IgD-negative memory B cell (primary cell): ENCODE measurements around the gene CST3. TPM values are rescaled to one million over a fixed set of nuclear protein-coding genes. Genes with fewer than 3 reads are reported as not detected.

Experiments
- H3K27ac Mint-ChIP-seq, 3 donors: one replicate each; pipeline ENCODE4 v1.8.0; 2020 to 2022; ENCODE audit warnings: mild to moderate bottlenecking in 3 of 3, mixed read lengths in 3 of 3, moderate library complexity in 1 of 3
- H3K27me3 Mint-ChIP-seq: one replicate; pipeline ENCODE4 v1.8.0; 2021; ENCODE audit warnings: mixed read lengths
- H3K36me3 Mint-ChIP-seq: one replicate; pipeline ENCODE4 v1.8.0; 2020; ENCODE audit warnings: mild to moderate bottlenecking, mixed read lengths
- H3K4me1 Mint-ChIP-seq, 3 donors: one replicate each; pipeline ENCODE4 v1.8.0; 2020 to 2022; ENCODE audit warnings: mixed read lengths in 3 of 3, mild to moderate bottlenecking in 1 of 3
- H3K4me3 Mint-ChIP-seq, 4 donors: one replicate each; pipeline ENCODE4 v1.8.0; 2020 to 2022; ENCODE audit warnings: mild to moderate bottlenecking in 4 of 4, mixed read lengths in 4 of 4, moderate library complexity in 3 of 4
- H3K9me3 Mint-ChIP-seq, 3 donors: one replicate each; pipeline ENCODE4 v1.8.0; 2020 to 2021; ENCODE audit warnings: mixed read lengths in 3 of 3, mild to moderate bottlenecking in 1 of 3
- polyA plus RNA-seq: library from polyadenylated mRNA; unstranded; fragments of 300-500 nt; fragmentation: Illumina TruSeq; gene quantifications from one replicate; pipeline ENCODE4 v1.2.3, GENCODE V29; 2021

Gene CST3
- polyA plus RNA-seq, 1 donor from 2014 or later: 5.9 TPM

DNA sequence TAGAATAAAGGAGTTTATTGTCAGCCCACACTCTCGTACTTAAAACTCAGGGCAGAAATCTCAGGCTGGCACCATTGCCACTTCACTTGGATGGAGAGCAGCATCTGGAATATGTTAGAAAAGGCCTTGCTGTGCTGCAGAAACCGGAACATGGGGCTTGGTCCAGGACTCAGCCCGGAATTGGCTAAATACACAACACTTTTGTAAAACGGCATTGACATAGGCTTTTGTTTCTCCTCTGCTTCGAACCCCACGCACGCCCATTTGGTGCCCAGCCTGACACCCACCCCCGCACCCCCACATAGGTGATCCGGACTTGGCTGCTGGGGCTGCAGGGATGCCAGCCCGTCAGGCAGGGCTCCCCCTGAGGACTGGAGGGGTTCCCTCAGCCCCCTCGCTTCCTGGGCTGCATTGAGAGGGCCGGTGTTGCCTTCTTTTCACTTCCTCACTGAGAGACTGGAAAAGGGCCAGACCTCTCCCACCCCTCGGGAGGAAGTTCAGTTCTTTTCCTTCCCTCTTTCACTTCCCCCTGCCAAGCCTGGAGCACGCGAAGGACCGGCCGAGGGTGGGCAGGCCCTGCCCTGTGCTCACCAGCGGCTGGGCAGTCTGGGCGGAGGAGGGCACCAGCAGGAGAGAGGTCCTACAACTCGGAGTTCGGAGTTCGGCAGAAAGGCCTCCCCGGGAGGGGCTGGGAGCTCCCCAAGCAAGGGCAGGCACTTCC, 17.9 kb upstream of the CST3 start:
- Mint-ChIP-seq H3K4me3 (no peak overlapping the region), H3K27ac (no peak overlapping the region), H3K27me3 (peaks cover 15% of the 10 kb centered on the region), H3K36me3 (no peaks in the 10 kb centered on the region), H3K4me1 (peaks cover 0 to 6% (median 1%) of the 10 kb centered on the region in 3 donors), H3K9me3 (peaks cover 0 to 3% (median 0%) of the 10 kb centered on the region in 3 donors)

DNA sequence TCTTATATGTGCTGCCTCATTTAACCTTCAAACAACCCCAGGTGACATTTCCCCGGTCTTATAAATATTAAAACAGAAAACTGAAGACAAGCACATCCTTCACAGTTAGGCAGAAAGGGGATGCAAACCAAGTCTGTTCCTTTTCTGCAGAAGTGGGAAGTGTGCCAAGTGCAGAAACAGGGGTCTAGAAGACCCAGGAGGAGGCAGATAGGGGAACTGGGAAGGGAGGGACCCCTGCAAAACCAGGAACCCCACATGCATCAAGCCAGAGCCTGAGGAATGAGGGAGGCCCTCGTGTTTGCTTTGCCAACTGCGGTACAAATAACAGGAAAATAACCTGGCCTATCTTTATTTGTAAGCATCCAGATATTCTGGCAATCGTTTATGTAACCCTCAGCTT, 17.0 kb upstream of the CST3 start:
- Mint-ChIP-seq H3K27me3 (peaks cover 15% of the 10 kb centered on the region), H3K27ac (no peak overlapping the region), H3K36me3 (no peaks in the 10 kb centered on the region), H3K4me3 (no peak overlapping the region), H3K9me3 (peaks cover 0 to 3% (median 0%) of the 10 kb centered on the region in 3 donors), H3K4me1 (peaks cover 0 to 6% (median 1%) of the 10 kb centered on the region in 3 donors)

DNA sequence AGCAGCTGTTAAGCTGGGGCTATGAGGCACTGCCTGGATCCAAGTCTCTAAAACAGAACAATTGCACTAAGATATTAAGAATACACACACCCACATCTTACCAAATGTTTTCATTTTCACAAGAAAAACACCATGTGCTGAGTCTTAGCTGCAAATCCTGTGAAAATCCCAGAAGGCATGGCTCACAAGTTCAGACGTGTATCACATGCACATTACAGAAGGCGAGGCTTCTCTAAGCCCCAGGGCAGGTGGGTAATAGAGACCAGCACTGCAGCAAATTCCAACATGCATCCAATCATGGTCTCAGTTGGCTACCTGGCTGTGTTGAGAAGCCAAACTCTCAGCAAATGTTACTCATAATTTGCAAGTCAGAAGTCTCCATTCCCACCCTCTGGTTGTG, 16.2 kb upstream of the CST3 start:
- no peaks in the 10 kb centered on the region for H3K36me3 Mint-ChIP-seq
- no peak overlapping the region for H3K4me3 Mint-ChIP-seq
- peaks cover 0 to 3% (median 0%) of the 10 kb centered on the region in 3 donors for H3K9me3 Mint-ChIP-seq
- peaks cover 15% of the 10 kb centered on the region for H3K27me3 Mint-ChIP-seq
- no peak overlapping the region for H3K27ac Mint-ChIP-seq
- peaks cover 0 to 6% (median 1%) of the 10 kb centered on the region in 3 donors for H3K4me1 Mint-ChIP-seq

DNA sequence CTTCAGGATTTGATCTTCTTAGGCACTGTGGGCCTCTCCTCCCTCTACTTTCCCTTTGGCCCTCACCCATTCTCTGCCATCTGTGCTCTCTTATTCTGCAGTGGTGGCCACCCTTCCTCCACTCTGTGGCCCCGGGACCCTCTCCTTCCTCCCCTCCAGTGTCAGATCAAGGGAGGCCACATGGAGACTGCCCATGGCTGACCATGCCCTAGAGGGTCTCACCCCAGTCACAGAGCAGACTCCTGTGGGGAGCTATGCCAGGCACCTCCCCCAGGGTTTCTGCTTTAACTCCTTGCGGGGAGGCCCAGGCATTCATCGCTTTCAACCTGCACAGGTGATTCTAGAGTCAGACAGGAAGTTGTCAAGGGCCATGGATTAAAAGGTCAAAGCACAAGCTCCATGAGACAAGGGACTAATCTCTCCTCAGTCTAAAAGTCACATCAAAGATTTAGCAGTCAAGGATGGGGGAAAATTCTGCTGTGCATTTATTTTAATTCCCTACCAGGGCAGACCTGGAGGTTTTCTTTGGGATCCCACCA, 15.7 kb upstream of the CST3 start:
- Mint-ChIP-seq H3K4me3 (no peak overlapping the region), H3K27me3 (peaks cover 15% of the 10 kb centered on the region), H3K27ac (no peak overlapping the region), H3K9me3 (peaks cover 0 to 3% (median 0%) of the 10 kb centered on the region in 3 donors), H3K36me3 (no peaks in the 10 kb centered on the region), H3K4me1 (peaks cover 0 to 6% (median 1%) of the 10 kb centered on the region in 3 donors)

DNA sequence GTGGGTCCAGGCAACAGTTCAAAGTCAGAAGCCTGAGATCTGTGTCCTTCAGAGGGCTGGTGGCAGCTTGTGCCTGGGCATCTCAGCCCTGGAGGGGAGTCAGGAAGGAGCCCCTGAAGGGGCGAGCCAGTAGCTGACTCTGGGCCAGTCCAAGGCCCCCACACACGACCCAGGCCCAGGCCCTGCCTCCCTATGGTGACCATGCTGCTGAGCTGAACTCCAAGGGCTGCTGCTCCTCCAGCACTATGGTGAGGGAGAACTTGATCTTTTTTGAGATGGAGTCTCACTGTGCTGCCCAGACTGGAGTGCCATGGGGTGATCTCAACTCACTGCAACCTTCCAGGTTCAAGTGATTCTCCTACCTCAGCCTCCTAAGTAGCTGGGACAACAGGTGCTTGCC, 15.2 kb upstream of the CST3 start:
- no peak overlapping the region for H3K4me3 Mint-ChIP-seq
- no peak overlapping the region for H3K27ac Mint-ChIP-seq
- peaks cover 15% of the 10 kb centered on the region for H3K27me3 Mint-ChIP-seq
- no peaks in the 10 kb centered on the region for H3K36me3 Mint-ChIP-seq
- H3K9me3 Mint-ChIP-seq: peaks cover 0 to 3% (median 0%) of the 10 kb centered on the region in 3 donors
- peaks cover 0 to 6% (median 1%) of the 10 kb centered on the region in 3 donors for H3K4me1 Mint-ChIP-seq

DNA sequence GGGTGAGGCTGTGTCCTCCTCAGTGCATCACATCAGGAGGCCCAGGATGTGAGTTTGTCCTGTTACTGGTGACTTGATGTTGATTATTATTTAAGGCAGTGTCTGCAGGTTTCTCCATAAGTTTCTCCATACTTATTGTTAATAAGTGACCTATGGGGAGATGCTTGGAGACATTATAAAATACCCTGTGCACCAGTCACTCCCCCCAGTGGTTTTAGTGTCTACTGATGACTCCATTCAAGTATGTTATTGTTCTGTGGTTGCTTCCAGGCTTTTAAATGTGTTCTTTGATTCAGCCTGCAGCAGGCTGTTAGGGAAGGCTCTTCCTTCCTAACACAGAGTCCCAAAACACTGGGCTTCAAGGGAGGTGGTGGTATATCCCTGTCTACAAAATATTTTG, 14.6 kb upstream of the CST3 start:
- Mint-ChIP-seq H3K4me1 (peaks cover 0 to 6% (median 1%) of the 10 kb centered on the region in 3 donors), H3K4me3 (no peak overlapping the region), H3K27me3 (peaks cover 14% of the 10 kb centered on the region), H3K36me3 (no peaks in the 10 kb centered on the region), H3K9me3 (peaks cover 0 to 3% (median 0%) of the 10 kb centered on the region in 3 donors), H3K27ac (no peak overlapping the region)

DNA sequence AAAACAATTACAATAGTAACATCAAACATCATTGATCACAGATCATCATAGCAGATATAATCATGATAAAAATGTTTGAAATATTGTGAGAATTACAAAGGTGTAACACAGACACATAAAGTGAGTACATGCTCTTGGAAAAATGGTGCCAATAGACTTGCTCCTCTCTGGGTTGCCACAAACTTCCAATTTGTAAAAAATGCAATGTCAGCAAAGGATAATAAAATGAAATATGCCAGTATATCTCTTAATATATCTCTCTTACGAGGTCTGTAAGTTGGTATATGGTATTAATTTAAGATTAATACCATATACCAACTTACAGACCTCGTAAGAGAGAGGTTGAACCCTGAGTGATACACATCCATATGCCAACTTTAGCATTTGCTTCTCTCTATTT, 13.4 kb upstream of the CST3 start:
- Mint-ChIP-seq H3K36me3 (no peaks in the 10 kb centered on the region), H3K4me3 (no peak overlapping the region), H3K27me3 (peaks cover 8% of the 10 kb centered on the region), H3K27ac (no peak overlapping the region), H3K4me1 (peaks cover 0 to 6% (median 0%) of the 10 kb centered on the region in 3 donors), H3K9me3 (peaks cover 0 to 3% (median 0%) of the 10 kb centered on the region in 3 donors)

DNA sequence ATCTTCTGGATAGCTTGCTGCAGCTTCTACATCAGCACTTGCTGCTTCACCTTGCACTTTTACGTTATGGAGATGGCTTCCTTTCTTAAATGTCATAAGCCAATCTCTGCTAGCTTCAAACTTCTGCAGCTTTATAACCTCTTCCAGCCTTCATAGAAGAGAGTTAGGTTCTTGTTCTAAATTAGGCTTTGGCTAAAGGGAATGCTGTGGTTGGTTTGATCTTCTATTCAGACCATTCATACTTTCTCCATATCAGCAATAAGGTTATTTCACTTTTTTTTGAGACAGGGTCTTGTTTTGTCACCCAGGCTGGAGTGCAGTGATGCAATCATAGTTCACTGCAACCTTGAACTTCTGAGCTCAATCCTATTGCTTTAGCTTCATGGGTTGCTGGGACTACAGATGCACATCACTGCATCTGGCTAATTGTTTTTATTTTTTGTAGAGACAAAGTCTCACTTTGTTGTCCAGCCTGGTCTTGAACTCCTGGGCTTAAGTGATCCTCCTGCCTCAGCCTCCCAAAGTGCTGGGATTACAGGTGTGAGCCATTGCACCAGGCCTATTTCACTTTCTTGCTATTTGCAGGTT, 12.2 kb upstream of the CST3 start:
- H3K27me3 Mint-ChIP-seq: peaks cover 5% of the 10 kb centered on the region
- H3K36me3 Mint-ChIP-seq: no peaks in the 10 kb centered on the region
- H3K9me3 Mint-ChIP-seq: peaks cover 0 to 3% (median 0%) of the 10 kb centered on the region in 3 donors
- no peak overlapping the region for H3K27ac Mint-ChIP-seq
- H3K4me3 Mint-ChIP-seq: no peak overlapping the region
- H3K4me1 Mint-ChIP-seq: peaks cover 0 to under 1% (median 0%) of the 10 kb centered on the region in 3 donors

DNA sequence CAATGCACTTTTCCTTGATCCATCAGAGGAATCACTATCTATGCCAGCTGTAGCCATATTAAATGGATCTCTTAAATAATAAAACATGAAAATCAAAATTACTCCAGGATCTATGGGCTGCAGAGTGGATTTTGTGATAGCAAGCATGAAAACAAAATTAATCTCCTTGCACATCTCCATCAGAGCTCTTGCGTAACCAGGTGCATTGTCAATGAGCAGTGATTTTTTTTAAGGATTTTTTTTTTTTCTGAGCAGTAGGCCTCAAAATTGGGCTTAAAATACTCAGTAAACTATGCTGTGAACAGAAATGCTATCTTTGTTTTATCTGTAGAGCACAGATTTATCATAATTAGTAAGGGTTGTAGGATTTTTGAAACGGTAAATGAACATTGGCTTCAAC, 11.5 kb upstream of the CST3 start:
- Mint-ChIP-seq H3K9me3 (peaks cover 0 to 3% (median 0%) of the 10 kb centered on the region in 3 donors), H3K27ac (no peak overlapping the region), H3K27me3 (peaks cover 5% of the 10 kb centered on the region), H3K4me1 (no peaks in the 10 kb centered on the region), H3K36me3 (no peaks in the 10 kb centered on the region), H3K4me3 (no peak overlapping the region)

DNA sequence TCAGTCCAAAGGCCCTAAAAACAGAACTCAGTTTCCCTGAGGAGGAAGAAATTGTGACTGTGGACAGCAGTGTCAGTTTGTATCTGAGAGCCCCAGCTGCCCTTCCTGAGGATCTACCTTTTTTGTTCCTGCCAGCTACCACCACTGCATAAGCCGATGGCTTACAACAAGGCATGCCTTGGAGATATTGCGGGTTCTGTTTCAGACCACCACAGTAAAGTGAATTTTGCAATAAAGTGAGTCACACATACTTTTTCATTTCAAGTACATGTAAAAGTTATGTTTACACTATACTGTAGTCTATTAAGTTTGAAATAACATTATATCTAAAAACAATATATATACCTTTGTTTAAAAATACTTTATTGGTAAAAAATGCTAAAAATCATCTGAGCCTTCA, 9.6 kb upstream of the CST3 start:
- Mint-ChIP-seq H3K27ac (no peak overlapping the region), H3K9me3 (peaks cover 0 to 5% (median 0%) of the 10 kb centered on the region in 3 donors), H3K27me3 (peaks cover 3% of the 10 kb centered on the region), H3K4me1 (peaks cover 0 to 2% (median 0%) of the 10 kb centered on the region in 3 donors), H3K4me3 (no peak overlapping the region), H3K36me3 (no peaks in the 10 kb centered on the region)

DNA sequence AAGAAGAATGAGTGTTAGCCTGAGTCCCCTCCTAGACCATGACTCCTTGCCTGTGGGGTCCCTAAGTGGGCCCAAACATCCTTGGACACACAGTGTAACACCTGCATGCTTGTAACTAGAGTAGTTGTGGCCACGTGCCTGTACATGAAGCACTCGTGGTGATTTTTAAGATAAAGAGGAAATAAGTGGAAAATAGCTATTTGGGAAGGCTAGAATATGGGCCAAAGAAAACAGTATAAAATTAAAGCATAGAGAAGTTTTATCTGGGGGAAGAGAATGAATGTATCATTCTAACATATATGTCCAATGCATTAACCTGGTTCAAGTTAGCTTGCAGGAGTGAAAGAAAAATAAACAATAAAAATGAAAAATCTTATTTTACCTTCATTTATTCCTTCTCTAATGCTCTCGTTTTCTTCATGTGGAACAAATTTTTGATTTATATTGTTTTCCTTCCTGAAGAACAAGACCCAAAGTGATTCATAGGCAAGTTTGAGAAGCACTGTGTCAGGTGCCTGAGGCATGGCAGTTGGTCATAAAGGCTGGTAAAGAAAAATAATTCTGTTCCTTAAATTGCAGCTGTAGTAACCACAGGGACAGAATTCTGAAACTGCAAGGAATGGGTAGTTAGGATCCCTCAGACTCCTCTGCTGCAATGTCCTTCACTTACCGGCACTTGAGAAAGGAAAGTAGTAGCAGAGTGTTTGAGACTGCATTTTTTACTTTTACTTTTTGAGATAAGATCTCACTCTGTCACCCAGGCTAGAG, 8.5 kb upstream of the CST3 start:
- H3K27me3 Mint-ChIP-seq: peaks cover 4% of the 10 kb centered on the region
- H3K27ac Mint-ChIP-seq: no peak overlapping the region
- no peaks in the 10 kb centered on the region for H3K36me3 Mint-ChIP-seq
- no peak overlapping the region for H3K4me3 Mint-ChIP-seq
- peaks cover 0 to 2% (median 0%) of the 10 kb centered on the region in 3 donors for H3K4me1 Mint-ChIP-seq
- H3K9me3 Mint-ChIP-seq: peaks cover 0 to 5% (median 0%) of the 10 kb centered on the region in 3 donors

DNA sequence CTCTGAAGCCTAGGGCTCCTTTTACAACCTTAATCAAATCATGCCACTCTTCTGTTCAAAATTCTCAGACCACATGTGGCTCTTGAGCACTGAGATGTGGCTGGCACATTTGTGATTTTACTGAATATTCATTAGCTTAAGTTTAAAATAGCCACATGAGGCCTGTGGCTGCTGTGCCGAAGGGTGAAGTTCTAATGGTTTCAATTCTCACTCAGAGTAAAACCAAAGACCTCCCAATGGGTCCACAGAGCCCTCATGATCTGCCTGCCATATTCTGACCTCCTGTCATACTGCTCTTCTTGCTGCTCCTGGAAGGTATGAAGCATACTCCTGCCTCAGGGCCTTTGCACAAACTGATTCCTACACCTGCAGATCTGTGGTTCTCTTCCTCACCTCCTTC, 7.8 kb upstream of the CST3 start:
- peaks cover 4% of the 10 kb centered on the region for H3K27me3 Mint-ChIP-seq
- H3K9me3 Mint-ChIP-seq: peaks cover 0 to 2% (median 0%) of the 10 kb centered on the region in 3 donors
- H3K36me3 Mint-ChIP-seq: no peaks in the 10 kb centered on the region
- no peak overlapping the region for H3K4me3 Mint-ChIP-seq
- H3K4me1 Mint-ChIP-seq: peaks cover 0 to 2% (median 0%) of the 10 kb centered on the region in 3 donors
- H3K27ac Mint-ChIP-seq: no peak overlapping the region

DNA sequence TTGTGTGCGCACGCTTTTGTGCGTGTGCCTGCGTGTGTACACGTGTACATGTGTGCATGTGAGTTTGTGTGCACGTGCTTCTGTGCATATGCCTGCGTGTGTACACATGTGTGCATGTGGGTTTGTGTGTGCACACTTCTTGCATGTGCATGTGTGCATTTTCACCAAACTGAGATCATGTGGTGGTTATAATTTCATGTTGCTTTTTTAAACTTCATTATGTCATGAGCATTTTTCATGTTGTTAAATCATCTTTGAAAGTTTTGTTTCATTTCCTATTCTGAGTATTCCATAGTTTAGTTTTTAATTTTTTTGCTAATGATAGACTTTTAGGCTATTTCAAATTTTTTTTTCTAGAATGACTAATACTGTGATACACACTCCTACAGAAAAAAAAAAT, 6.4 kb upstream of the CST3 start:
- no peak overlapping the region for H3K27ac Mint-ChIP-seq
- H3K9me3 Mint-ChIP-seq: peaks cover 0 to 2% (median 0%) of the 10 kb centered on the region in 3 donors
- no peaks in the 10 kb centered on the region for H3K36me3 Mint-ChIP-seq
- peaks cover 0 to 2% (median 0%) of the 10 kb centered on the region in 3 donors for H3K4me1 Mint-ChIP-seq
- H3K4me3 Mint-ChIP-seq: no peak overlapping the region
- peaks cover 7% of the 10 kb centered on the region for H3K27me3 Mint-ChIP-seq

DNA sequence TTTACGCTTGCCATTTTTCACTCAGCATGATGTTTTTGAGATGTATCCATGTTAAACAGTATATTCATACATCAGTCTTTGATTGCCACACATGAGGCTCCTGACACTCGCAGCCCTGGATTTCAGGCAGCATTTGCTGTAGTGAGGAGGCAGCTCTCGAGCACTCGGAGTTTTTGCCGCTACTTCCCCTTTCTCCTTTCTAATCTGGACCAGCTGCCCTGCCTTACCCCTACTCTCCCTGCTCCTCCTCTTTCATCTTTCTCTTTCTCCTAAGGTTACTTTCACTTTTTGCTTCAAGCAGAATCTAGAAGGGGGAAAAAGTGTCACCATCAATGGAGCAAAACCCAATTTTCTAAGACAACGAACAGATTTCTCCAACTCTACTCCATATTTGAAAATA, 5.9 kb upstream of the CST3 start:
- no peak overlapping the region for H3K4me3 Mint-ChIP-seq
- H3K4me1 Mint-ChIP-seq: peaks cover 0 to 2% (median 0%) of the 10 kb centered on the region in 3 donors
- H3K36me3 Mint-ChIP-seq: no peaks in the 10 kb centered on the region
- H3K27me3 Mint-ChIP-seq: peaks cover 10% of the 10 kb centered on the region
- H3K9me3 Mint-ChIP-seq: peaks cover 0 to 2% (median 0%) of the 10 kb centered on the region in 3 donors
- H3K27ac Mint-ChIP-seq: no peak overlapping the region
